Lower lobe of right lung (tissue), 2 donors: Measurements from ENCODE around the gene PNLIPRP2. TPM values are rescaled to one million over a fixed set of nuclear protein-coding genes. Genes with fewer than 3 reads are reported as not detected.

ENCODE experiments used
- ATAC-seq, 2 donors: fragments of 200-7000 bp; cut with Tn5 transposase; one replicate each; pipeline ENCODE4 v1.9.1; 2020 to 2022; ENCODE audit warnings: mild to moderate bottlenecking in 2 of 2, moderate library complexity in 2 of 2
- DNase-seq: peaks from one replicate; pipeline ENCODE4 v3.0.0-alpha.2; 2020
- H3K27ac ChIP-seq: fragments of 200-600 bp; one replicate; pipeline ENCODE4 v1.8.0; 2022
- H3K27me3 ChIP-seq: fragments of 200-600 bp; one replicate; pipeline ENCODE4 v1.8.0; 2022; ENCODE audit warnings: low read depth
- H3K36me3 ChIP-seq: fragments of 200-600 bp; one replicate; pipeline ENCODE4 v1.8.0; 2022; ENCODE audit warnings: mild to moderate bottlenecking
- H3K4me1 ChIP-seq: fragments of 200-600 bp; one replicate; pipeline ENCODE4 v1.8.0; 2022
- H3K4me3 ChIP-seq: fragments of 200-600 bp; one replicate; pipeline ENCODE4 v1.8.0; 2022; ENCODE audit warnings: mild to moderate bottlenecking
- H3K9me3 ChIP-seq: fragments of 200-600 bp; one replicate; pipeline ENCODE4 v1.8.0; 2022
- intact Hi-C: fragments of 100-400 bp; cut with DNase I; formaldehyde crosslinking; loops from one replicate; pipeline ENCODE4 v1.11.0; 2022
- total RNA-seq: library from RNA; stranded (reverse); fragmentation: NEBNext Ultra II Directional; extraction: Animal tissue kit (Norgen Biotek cat#: 25700); gene quantifications from one replicate; pipeline ENCODE4 v1.2.1, GENCODE V29; 2021
- TF ChIP-seq, protein P1 (sequence below): fragments of 200-600 bp; IDR thresholded peaks from one replicate; pipeline ENCODE4 v1.8.0; 2022; ENCODE audit warnings: antibody characterized with exemption, mild to moderate bottlenecking
- donor health status: DM: no; HTN: yes; CAD: no; lungs with severe emphysema.

PNLIPRP2 gene
- total RNA-seq, 1 donor from 2014 or later, result not detected

DNA sequence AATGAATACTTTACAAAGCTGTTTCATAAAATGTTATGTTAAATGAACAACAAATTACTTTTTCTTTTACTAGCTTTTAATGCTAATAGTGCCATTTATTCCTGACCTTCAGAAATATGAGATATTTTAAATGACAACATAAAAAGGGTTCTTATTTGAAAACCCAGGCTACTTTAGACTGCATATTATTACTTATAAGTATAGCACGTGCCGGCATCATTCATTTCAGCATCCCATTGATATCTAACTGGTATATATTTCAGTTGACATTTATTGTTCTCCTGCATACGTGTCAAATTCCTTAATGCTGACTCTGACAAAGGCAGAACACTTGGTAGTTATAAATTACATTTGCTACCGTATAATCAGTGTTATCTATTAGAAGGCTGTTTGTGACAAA is 35.3 kb downstream of the PNLIPRP2 start:
- DNase-seq (no peak), ATAC-seq (no peak)
- Histone ChIP-seq H3K27ac (no peak overlapping the region), H3K36me3 (no peaks in the 10 kb centered on the region), H3K27me3 (peaks cover 3% of the 10 kb centered on the region), H3K9me3 (no peaks in the 10 kb centered on the region), H3K4me1 (no peaks in the 10 kb centered on the region), H3K4me3 (no peak overlapping the region)
- TF ChIP-seq, protein P1, sequence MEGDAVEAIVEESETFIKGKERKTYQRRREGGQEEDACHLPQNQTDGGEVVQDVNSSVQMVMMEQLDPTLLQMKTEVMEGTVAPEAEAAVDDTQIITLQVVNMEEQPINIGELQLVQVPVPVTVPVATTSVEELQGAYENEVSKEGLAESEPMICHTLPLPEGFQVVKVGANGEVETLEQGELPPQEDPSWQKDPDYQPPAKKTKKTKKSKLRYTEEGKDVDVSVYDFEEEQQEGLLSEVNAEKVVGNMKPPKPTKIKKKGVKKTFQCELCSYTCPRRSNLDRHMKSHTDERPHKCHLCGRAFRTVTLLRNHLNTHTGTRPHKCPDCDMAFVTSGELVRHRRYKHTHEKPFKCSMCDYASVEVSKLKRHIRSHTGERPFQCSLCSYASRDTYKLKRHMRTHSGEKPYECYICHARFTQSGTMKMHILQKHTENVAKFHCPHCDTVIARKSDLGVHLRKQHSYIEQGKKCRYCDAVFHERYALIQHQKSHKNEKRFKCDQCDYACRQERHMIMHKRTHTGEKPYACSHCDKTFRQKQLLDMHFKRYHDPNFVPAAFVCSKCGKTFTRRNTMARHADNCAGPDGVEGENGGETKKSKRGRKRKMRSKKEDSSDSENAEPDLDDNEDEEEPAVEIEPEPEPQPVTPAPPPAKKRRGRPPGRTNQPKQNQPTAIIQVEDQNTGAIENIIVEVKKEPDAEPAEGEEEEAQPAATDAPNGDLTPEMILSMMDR, result no peak
- intact Hi-C loops, result no loop called here

DNA sequence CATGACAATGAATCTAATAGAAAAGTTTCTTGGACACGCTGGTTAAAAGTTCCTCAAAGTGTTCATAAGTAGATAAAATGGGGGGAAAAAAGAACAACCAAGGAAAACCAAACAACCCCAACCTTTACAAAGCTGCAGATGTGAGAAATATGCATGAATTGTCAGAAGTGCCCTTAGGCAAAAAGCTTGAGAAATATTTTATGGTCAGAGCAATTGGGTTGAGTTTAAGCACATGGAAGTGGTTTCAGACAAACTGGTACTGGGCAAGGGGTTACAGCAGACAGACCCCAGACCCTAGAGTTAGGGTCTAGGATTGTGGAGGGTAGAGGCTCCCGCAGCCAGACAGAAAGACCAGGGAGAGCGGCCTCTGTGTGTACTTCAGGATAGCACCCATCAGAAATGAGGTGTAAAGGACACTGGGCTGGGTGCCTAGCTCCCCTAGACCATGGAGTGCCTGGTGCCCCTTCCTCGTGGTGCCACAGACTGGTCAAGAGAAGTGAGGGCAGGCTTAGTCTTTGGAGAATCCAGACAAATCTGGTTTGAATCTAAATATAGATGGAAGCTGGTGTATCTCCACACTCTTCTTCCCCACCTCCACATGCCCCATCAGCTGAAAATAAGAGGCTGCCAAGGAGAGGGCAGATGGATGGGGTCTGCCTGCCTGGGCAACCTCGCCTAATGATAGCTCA is 37.3 kb downstream of the PNLIPRP2 start:
- intact Hi-C loops, result no loop called here
- TF ChIP-seq, protein P1, result no peak
- DNase-seq (no peak), ATAC-seq (no peak)
- H3K36me3 ChIP-seq, result no peaks in the 10 kb centered on the region
- peaks cover 3% of the 10 kb centered on the region for H3K27me3 ChIP-seq
- H3K4me1 ChIP-seq, result no peaks in the 10 kb centered on the region
- H3K9me3 ChIP-seq, result no peaks in the 10 kb centered on the region
- H3K27ac ChIP-seq, result no peak overlapping the region
- no peak overlapping the region for H3K4me3 ChIP-seq

DNA sequence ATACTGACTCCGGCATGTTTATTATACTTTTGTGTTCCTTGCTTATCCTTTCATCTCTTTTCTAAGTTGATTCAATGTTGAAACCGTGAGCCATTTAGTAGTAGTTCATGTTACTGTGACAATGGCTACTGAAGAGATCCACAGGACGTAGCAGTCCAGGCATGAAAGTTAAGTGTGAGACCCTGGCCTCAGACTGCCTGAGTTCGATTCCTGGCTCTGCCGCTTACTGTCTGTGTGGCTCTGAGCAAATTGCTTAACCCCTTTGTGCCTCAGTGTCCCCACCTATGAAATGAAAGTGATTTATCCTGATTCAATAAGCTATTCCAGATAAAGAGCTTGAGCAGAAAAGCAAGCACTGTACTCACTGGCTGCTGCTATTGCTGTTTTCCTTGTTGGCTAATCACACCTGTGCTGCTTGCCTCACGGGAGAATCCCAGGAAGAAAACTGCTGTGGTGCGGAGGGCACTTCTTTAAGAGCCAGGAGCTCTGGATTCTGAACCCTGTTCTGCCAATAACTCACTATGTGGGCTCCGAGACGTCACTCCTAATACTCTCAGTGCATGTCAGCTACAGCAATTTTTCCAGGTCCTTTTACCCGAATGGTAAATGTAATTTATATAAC is 38.4 kb downstream of the PNLIPRP2 start:
- DNase-seq (no peak), ATAC-seq (no peak)
- TF ChIP-seq, protein P1, result no peak
- no peaks in the 10 kb centered on the region for H3K9me3 ChIP-seq
- no peaks in the 10 kb centered on the region for H3K4me1 ChIP-seq
- no peaks in the 10 kb centered on the region for H3K36me3 ChIP-seq
- peaks cover 3% of the 10 kb centered on the region for H3K27me3 ChIP-seq
- intact Hi-C loops, result no loop called here
- no peak overlapping the region for H3K27ac ChIP-seq
- no peak overlapping the region for H3K4me3 ChIP-seq

DNA sequence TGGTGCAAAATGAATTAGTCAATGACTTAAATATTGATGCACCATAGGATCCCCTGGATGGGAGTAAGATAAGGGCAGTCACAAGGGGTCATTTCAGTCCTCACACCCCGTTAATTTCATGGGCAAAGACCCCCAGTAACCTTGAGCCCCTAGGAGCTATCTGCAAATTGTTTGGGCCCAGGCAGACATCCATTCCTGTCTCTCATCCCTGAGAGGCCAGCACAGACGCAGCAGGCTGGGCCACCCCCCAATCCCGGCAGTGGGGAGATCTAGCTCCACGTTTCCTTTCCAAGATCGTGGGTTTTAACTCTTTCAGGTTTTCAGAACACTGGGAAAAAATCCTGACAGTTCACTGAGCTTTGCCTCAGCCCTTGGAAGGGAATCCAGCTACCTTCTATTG is 40.1 kb downstream of the PNLIPRP2 start:
- TF ChIP-seq, protein P1, result no peak
- no peaks in the 10 kb centered on the region for H3K9me3 ChIP-seq
- H3K4me1 ChIP-seq, result no peaks in the 10 kb centered on the region
- H3K27me3 ChIP-seq, result peaks cover 3% of the 10 kb centered on the region
- ATAC-seq (no peak), DNase-seq (no peak)
- no peak overlapping the region for H3K27ac ChIP-seq
- intact Hi-C loops, result no loop called here
- H3K4me3 ChIP-seq, result no peak overlapping the region
- H3K36me3 ChIP-seq, result no peaks in the 10 kb centered on the region

DNA sequence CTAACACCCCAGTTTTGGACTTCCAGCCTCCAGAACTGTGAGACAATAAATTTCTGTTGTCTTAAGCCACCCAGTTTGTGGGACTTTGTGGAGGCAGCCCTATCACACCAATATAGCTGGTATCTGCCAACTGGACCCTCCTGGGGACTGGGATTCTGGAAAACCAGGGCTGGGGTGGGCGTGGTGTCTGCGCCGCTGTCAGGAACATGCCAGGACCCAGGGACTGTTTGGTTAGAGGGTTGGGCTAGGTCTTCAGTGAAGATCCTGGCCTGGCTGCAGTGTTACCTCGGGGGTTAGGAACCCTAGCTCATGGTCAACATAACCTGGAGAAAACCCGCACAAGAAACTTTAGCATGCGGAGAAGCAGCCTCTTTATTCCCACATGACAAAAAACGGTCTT is 42.6 kb downstream of the PNLIPRP2 start:
- Histone ChIP-seq H3K27ac (no peak overlapping the region), H3K9me3 (no peaks in the 10 kb centered on the region), H3K4me3 (no peak overlapping the region), H3K4me1 (no peaks in the 10 kb centered on the region), H3K27me3 (no peaks in the 10 kb centered on the region), H3K36me3 (no peaks in the 10 kb centered on the region)
- DNase-seq (no peak), ATAC-seq (no peak)
- intact Hi-C loops, result no loop called here
- TF ChIP-seq, protein P1, result no peak
